Activated effector memory CD4-positive, alpha-beta T cell treated with anti-CD3 and anti-CD28 coated beads, Interleukin-2, amount 50 U/mL, for 16 hours (primary cell): ENCODE data around the gene TXNDC17.
"Not testable (repeated sequence)": the region's sequence is repeated elsewhere in the genome, so short reads cannot be mapped to it uniquely, and the experiment has no call there.

Experiments used
- DNase-seq: peaks from one replicate; pipeline ENCODE4 v3.0.0-alpha.2; 2020

The TXNDC17 gene

GRCh38 chr17:6638046-6638908 lies 2.6 kb upstream of the TXNDC17 start:
- no peak for DNase-seq

- DNase-seq = no peak
Observed at GRCh38 chr17:6639014-6639585, 1.8 kb upstream of the TXNDC17 start.

- peak; percentile 79 for DNase-seq
Observed at GRCh38 chr17:6639586-6640535, 999 bp upstream of the TXNDC17 start.

GRCh38 chr17:6641247-6641863 lies 495 bp downstream of the TXNDC17 start:
- no peak for DNase-seq

- DNase-seq = no peak
Observed at GRCh38 chr17:6642592-6642991, 1.7 kb downstream of the TXNDC17 start.

GRCh38 chr17:6643451-6644125 lies 2.7 kb downstream of the TXNDC17 start:
- no peak for DNase-seq

- DNase-seq = no peak
Observed at GRCh38 chr17:6648181-6648580, 7.3 kb downstream of the TXNDC17 start.

- peak; percentile 98 for DNase-seq
Observed at GRCh38 chr17:6651354-6651918, 10.6 kb downstream of the TXNDC17 start, which contains the start of the genes C17orf100 and MED31. Gene C17orf100 (plus strand): TSS chr17:6651762. CDS start chr17:6651914, 152 bp downstream. Gene MED31 (minus strand): TSS chr17:6651605. CDS start chr17:6651528, 77 bp downstream.

- peak; percentile 73 for DNase-seq
Observed at GRCh38 chr17:6651919-6652452, 11.1 kb downstream of the TXNDC17 start.

GRCh38 chr17:6654841-6655731 lies 14.2 kb downstream of the TXNDC17 start:
- DNase-seq = no peak

GRCh38 chr17:6655732-6656361 lies 15.0 kb downstream of the TXNDC17 start:
- not testable (repeated sequence) for DNase-seq

- DNase-seq = peak; percentile 85
Observed at GRCh38 chr17:6656797-6657632, 16.2 kb downstream of the TXNDC17 start.

- no peak for DNase-seq
Observed at GRCh38 chr17:6657633-6658287, 16.9 kb downstream of the TXNDC17 start.

- DNase-seq = not testable (repeated sequence)
Observed at GRCh38 chr17:6658411-6658810, 17.6 kb downstream of the TXNDC17 start.

- DNase-seq = no peak
Observed at GRCh38 chr17:6660101-6660500, 19.2 kb downstream of the TXNDC17 start.

GRCh38 chr17:6660805-6661463 lies 20.1 kb downstream of the TXNDC17 start:
- no peak for DNase-seq

- no peak for DNase-seq
Observed at GRCh38 chr17:6661464-6661848, 20.6 kb downstream of the TXNDC17 start.

GRCh38 chr17:6663200-6663599 lies 22.3 kb downstream of the TXNDC17 start:
- DNase-seq = not testable (repeated sequence)
